GM19238 (cell line): ENCODE measurements around the gene LASP1NB.
A peak's percentile ranks its signal among the peaks of the same experiment; 100 is the strongest.
"Not testable (repeated sequence)": the region's sequence is repeated elsewhere in the genome, so short reads cannot be mapped to it uniquely, and the experiment has no call there.

ENCODE experiments used
- DNase-seq: peaks from one replicate; pipeline ENCODE4 v3.0.0; 2011; ENCODE audit warnings: low spot score; ENCODE audit not compliant: insufficient read length

LASP1NB gene

GRCh38 chr17:38896346-38896954, 29.0 kb upstream of the LASP1NB start:
- no peak for DNase-seq

GRCh38 chr17:38897176-38897575, 28.2 kb upstream of the LASP1NB start:
- DNase-seq = no peak

GRCh38 chr17:38897671-38898290, 27.6 kb upstream of the LASP1NB start:
- DNase-seq = no peak

GRCh38 chr17:38898291-38898679, 27.1 kb upstream of the LASP1NB start:
- peak; percentile 30 for DNase-seq

- peak; percentile 97 for DNase-seq
Measured at GRCh38 chr17:38898812-38899348, 26.5 kb upstream of the LASP1NB start.

- DNase-seq = no peak
Measured at GRCh38 chr17:38899421-38899820, 26.0 kb upstream of the LASP1NB start.

- no peak for DNase-seq
Measured at GRCh38 chr17:38900978-38901656, 24.3 kb upstream of the LASP1NB start.

GRCh38 chr17:38903404-38903803, 22.0 kb upstream of the LASP1NB start:
- no peak for DNase-seq

- DNase-seq = no peak
Measured at GRCh38 chr17:38904892-38905291, 20.5 kb upstream of the LASP1NB start.

GRCh38 chr17:38905375-38905774, 20.0 kb upstream of the LASP1NB start:
- no peak for DNase-seq

GRCh38 chr17:38906460-38907228, 18.8 kb upstream of the LASP1NB start:
- no peak for DNase-seq

GRCh38 chr17:38907930-38908675, 17.3 kb upstream of the LASP1NB start:
- no peak for DNase-seq

GRCh38 chr17:38908676-38909181, 16.7 kb upstream of the LASP1NB start:
- DNase-seq = no peak

GRCh38 chr17:38910325-38910724, 15.1 kb upstream of the LASP1NB start:
- no peak for DNase-seq

GRCh38 chr17:38911081-38911730, 14.2 kb upstream of the LASP1NB start:
- no peak for DNase-seq

GRCh38 chr17:38911731-38912081, 13.7 kb upstream of the LASP1NB start:
- DNase-seq = not testable (repeated sequence)

- DNase-seq = no peak
Measured at GRCh38 chr17:38912221-38912813, 13.1 kb upstream of the LASP1NB start.

GRCh38 chr17:38914741-38915638, 10.4 kb upstream of the LASP1NB start:
- no peak for DNase-seq

- no peak for DNase-seq
Measured at GRCh38 chr17:38915639-38915995, 9.8 kb upstream of the LASP1NB start.
